ENCODE data around the gene MTM1.

The MTM1 gene

GRCh38 chrX:150683112-150683511 is 114.7 kb downstream of the MTM1 start:
- no peak for DNase-seq

- peak; percentile 32 for DNase-seq
These were observed 115.2 kb downstream of the MTM1 start for GRCh38 chrX:150683536-150684146.

- no peak for DNase-seq
These were observed 120.6 kb downstream of the MTM1 start for GRCh38 chrX:150688911-150689451.

GRCh38 chrX:150690126-150690525 is 121.7 kb downstream of the MTM1 start:
- DNase-seq = peak; percentile 22

GRCh38 chrX:150692296-150692695 is 123.9 kb downstream of the MTM1 start:
- DNase-seq = peak; percentile 27

GRCh38 chrX:150692831-150693724 is 124.7 kb downstream of the MTM1 start, which contains the start of gene MTMR1:
Gene MTMR1 (plus strand): TSS chrX:150693396. CDS start chrX:150693531, 135 bp downstream.
- peak; percentile 66 for DNase-seq

GRCh38 chrX:150693725-150694574 is 125.5 kb downstream of the MTM1 start:
- peak; percentile 73 for DNase-seq

GRCh38 chrX:150694738-150695410 is 126.5 kb downstream of the MTM1 start:
- peak; percentile 18 for DNase-seq

GRCh38 chrX:150696331-150696730 is 127.9 kb downstream of the MTM1 start:
- DNase-seq = no peak

GRCh38 chrX:150696866-150697265 is 128.4 kb downstream of the MTM1 start:
- peak; percentile 24 for DNase-seq

GRCh38 chrX:150697641-150698040 is 129.2 kb downstream of the MTM1 start:
- DNase-seq = peak; percentile 20

- DNase-seq = no peak
These were observed 130.6 kb downstream of the MTM1 start for GRCh38 chrX:150698981-150699380.

- no peak for DNase-seq
These were observed 131.7 kb downstream of the MTM1 start for GRCh38 chrX:150700107-150700506.

- DNase-seq = no peak
These were observed 133.0 kb downstream of the MTM1 start for GRCh38 chrX:150701377-150701776.

- no peak for DNase-seq
These were observed 134.7 kb downstream of the MTM1 start for GRCh38 chrX:150702966-150703694.

- no peak for DNase-seq
These were observed 135.2 kb downstream of the MTM1 start for GRCh38 chrX:150703695-150703974.

- no peak for DNase-seq
These were observed 135.7 kb downstream of the MTM1 start for GRCh38 chrX:150704030-150704613.

- no peak for DNase-seq
These were observed 144.2 kb downstream of the MTM1 start for GRCh38 chrX:150712619-150713018.

GRCh38 chrX:150715184-150715583 is 146.8 kb downstream of the MTM1 start:
- DNase-seq = no peak

GRCh38 chrX:150719621-150720020 is 151.2 kb downstream of the MTM1 start:
- no peak for DNase-seq
